ENCODE data around the gene CES4A.

The CES4A gene

GRCh38 chr16:66975302-66975893, 13.0 kb upstream of the CES4A start:
- no peaks in the 10 kb centered on the region for H3K36me3 ChIP-seq (ENCODE audit: control insufficient read depth, insufficient read depth, low read length)
- H3K9ac ChIP-seq: no peak overlapping the region
- no peaks in the 10 kb centered on the region for H3K79me2 ChIP-seq
- H3K27me3 ChIP-seq (ENCODE audit: control insufficient read depth, insufficient read depth, low read length): no peaks in the 10 kb centered on the region
- no peak overlapping the region for H2AFZ ChIP-seq
- H3K4me1 ChIP-seq: peaks cover 2% of the 10 kb centered on the region
- H3K4me2 ChIP-seq (ENCODE audit: low read length): no peak overlapping the region
- H3K9me3 ChIP-seq (ENCODE audit: control insufficient read depth, low read length): no peaks in the 10 kb centered on the region
- no peak overlapping the region for H3K4me3 ChIP-seq (ENCODE audit: low read depth, low read length)
- no peak overlapping the region for H3K27ac ChIP-seq
- TF ChIP-seq, protein P1, sequence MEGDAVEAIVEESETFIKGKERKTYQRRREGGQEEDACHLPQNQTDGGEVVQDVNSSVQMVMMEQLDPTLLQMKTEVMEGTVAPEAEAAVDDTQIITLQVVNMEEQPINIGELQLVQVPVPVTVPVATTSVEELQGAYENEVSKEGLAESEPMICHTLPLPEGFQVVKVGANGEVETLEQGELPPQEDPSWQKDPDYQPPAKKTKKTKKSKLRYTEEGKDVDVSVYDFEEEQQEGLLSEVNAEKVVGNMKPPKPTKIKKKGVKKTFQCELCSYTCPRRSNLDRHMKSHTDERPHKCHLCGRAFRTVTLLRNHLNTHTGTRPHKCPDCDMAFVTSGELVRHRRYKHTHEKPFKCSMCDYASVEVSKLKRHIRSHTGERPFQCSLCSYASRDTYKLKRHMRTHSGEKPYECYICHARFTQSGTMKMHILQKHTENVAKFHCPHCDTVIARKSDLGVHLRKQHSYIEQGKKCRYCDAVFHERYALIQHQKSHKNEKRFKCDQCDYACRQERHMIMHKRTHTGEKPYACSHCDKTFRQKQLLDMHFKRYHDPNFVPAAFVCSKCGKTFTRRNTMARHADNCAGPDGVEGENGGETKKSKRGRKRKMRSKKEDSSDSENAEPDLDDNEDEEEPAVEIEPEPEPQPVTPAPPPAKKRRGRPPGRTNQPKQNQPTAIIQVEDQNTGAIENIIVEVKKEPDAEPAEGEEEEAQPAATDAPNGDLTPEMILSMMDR (IDR thresholded peaks at IDR 0.05): no peak

DNA sequence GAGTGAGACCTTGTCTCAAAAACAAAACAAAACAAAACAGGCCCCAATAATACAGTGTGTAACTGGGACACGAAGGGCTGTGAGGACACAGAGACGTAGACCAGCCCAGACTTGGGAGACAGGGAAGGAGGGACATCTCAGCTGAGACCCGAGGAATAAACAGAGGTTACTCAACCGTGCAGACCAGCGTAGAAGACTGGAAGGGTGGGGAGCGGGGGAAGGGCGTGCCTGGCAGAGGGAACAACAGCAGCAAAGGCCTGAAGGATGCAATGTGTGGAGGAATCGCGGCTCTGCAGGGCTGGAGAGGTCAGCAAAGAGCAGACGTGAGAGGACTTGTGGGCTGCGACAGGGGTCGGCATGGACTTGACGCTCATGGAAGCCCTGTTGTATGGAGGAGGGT, 11.6 kb upstream of the CES4A start:
- TF ChIP-seq, protein P1 (IDR thresholded peaks at IDR 0.05): no peak
- no peak overlapping the region for H3K27ac ChIP-seq

DNA sequence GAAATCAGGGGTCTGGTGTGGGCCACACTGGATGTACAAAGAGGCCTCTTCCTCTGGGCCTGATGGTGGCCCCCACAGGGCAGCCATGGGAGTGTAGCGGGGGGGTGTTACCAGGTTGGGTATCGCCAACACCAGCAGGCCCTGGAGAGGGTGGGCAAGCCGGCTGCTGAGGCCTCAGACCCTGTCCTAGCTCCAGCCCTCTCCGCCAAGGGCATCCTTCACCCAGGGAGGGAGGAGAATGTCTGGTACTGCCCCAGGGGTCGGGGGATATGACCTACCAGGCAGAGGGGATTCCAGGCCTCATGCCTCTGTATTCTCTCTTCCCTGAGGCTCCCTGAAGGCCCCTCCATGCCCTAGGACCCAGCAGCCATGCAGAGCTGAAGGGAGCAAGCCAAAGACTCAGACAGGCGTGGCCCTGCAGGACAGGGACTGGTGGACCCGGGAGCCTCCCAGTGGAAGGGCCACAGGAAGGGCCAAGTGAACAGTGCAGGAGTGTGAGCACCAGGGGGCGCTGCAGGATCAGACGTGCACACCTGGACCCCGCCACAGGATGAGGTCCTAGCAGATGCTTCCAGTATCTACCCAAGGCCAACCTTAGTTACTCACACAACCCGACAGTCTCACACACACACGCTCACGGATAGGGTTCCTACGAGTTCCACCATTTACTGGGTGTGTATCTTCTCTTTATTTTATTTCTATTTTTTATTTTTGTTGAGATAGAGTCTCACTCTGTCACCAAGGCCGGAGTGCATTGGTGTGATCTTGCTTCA, 10.9 kb upstream of the CES4A start:
- Histone ChIP-seq H3K27ac (no peak overlapping the region), H3K36me3 (ENCODE audit: control insufficient read depth, insufficient read depth, low read length) (no peaks in the 10 kb centered on the region), H3K4me2 (ENCODE audit: low read length) (no peak overlapping the region), H3K9ac (no peak overlapping the region), H2AFZ (peak overlapping the region; percentile 38), H3K27me3 (ENCODE audit: control insufficient read depth, insufficient read depth, low read length) (no peaks in the 10 kb centered on the region), H3K79me2 (no peaks in the 10 kb centered on the region), H3K9me3 (ENCODE audit: control insufficient read depth, low read length) (no peaks in the 10 kb centered on the region), H3K4me1 (peaks cover 2% of the 10 kb centered on the region), H3K4me3 (ENCODE audit: low read depth, low read length) (no peak overlapping the region)
- TF ChIP-seq, protein P1 (IDR thresholded peaks at IDR 0.05): peak; percentile 95

More for the DNA sequence above, 11.6 kb upstream of the CES4A start:
- peaks cover 2% of the 10 kb centered on the region for H3K4me1 ChIP-seq
- H3K4me2 ChIP-seq (ENCODE audit: low read length): no peak overlapping the region
- H3K9me3 ChIP-seq (ENCODE audit: control insufficient read depth, low read length): no peaks in the 10 kb centered on the region
- no peaks in the 10 kb centered on the region for H3K79me2 ChIP-seq
- no peaks in the 10 kb centered on the region for H3K36me3 ChIP-seq (ENCODE audit: control insufficient read depth, insufficient read depth, low read length)
- no peak overlapping the region for H2AFZ ChIP-seq
- no peak overlapping the region for H3K4me3 ChIP-seq (ENCODE audit: low read depth, low read length)
- no peak overlapping the region for H3K9ac ChIP-seq
- no peaks in the 10 kb centered on the region for H3K27me3 ChIP-seq (ENCODE audit: control insufficient read depth, insufficient read depth, low read length)

- Histone ChIP-seq H3K36me3 (ENCODE audit: control insufficient read depth, insufficient read depth, low read length) (no peaks in the 10 kb centered on the region), H3K27me3 (ENCODE audit: control insufficient read depth, insufficient read depth, low read length) (no peaks in the 10 kb centered on the region), H2AFZ (no peak overlapping the region), H3K79me2 (no peaks in the 10 kb centered on the region), H3K4me3 (ENCODE audit: low read depth, low read length) (no peak overlapping the region), H3K27ac (no peak overlapping the region), H3K9ac (no peak overlapping the region), H3K4me2 (ENCODE audit: low read length) (no peak overlapping the region), H3K4me1 (peaks cover 2% of the 10 kb centered on the region), H3K9me3 (ENCODE audit: control insufficient read depth, low read length) (no peaks in the 10 kb centered on the region)
- TF ChIP-seq, protein P1 (IDR thresholded peaks at IDR 0.05): no peak
Measured at GRCh38 chr16:66979011-66979717, 9.2 kb upstream of the CES4A start.

All from parathyroid adenoma (tissue), 2 donors.